K562 (cell line): ENCODE results near the gene SLC48A1. TPM values are rescaled to one million over a fixed set of nuclear protein-coding genes. Genes with fewer than 3 reads are reported as not detected.

Experiments used
- EGR1 ChIP-seq: fragments of 450-650 bp; conservative IDR thresholded peaks from 2 replicates; pipeline ENCODE4 v1.6.1; 2017; ENCODE audit warnings: mild to moderate bottlenecking
- MAFG ChIP-seq: fragments of 450-650 bp; conservative IDR thresholded peaks from 2 replicates; pipeline ENCODE4 v1.6.1; 2016; ENCODE audit warnings: missing genetic modification characterization, missing compliant biosample characterization
- SMARCE1 ChIP-seq: fragments of 450-650 bp; IDR thresholded peaks from 2 replicates; pipeline ENCODE4 v1.7.1; 2016; ENCODE audit warnings: mild to moderate bottlenecking
- ZFPM2 ChIP-seq: fragments of 250-450 bp; sonication (Bioruptor Pico); IDR thresholded peaks from 2 replicates; pipeline ENCODE4 v1.5.1; 2022; ENCODE audit warnings: mild to moderate bottlenecking
- polyA plus RNA-seq, 8 experiments: library from polyadenylated mRNA; depleted of rRNA in 4 of 8; stranded (reverse) in 5 of 8; unstranded in 3 of 8; fragments of >200 nt; fragmentation: Nextera tagmentation in 2 of 8; fragmentation: Illumina TruSeq in 1 of 8; extraction: Ambion mirVana in 2 of 8; extraction: Trizol in 1 of 8; gene quantifications; 2 replicates each; pipeline versions ENCODE4 v1.2.1 to v1.2.3, GENCODE V29; 2011 to 2014; ENCODE audit warnings: inconsistent platforms in 1 of 8, missing spikeins in 1 of 8
- total RNA-seq, 7 experiments: library from RNA; depleted of rRNA in 6 of 7; stranded (reverse); fragments of >200 nt in 6 of 7; fragmentation: Illumina TruSeq in 2 of 7; extraction: Trizol in 2 of 7; gene quantifications; 2 replicates each; pipeline versions ENCODE4 v1.2.1 to v1.2.3, GENCODE V29; 2011 to 2021; ENCODE audit warnings: low replicate concordance in 1 of 7
- TF ChIP-seq, protein P1 (sequence below): fragments of 250-450 bp; sonication (Bioruptor Pico); IDR thresholded peaks from 2 replicates; pipeline ENCODE4 v1.5.0; 2021; ENCODE audit warnings: mild to moderate bottlenecking, borderline replicate concordance
- TF ChIP-seq, protein P2 (sequence below): fragments of 450-650 bp; IDR thresholded peaks from 2 replicates; pipeline ENCODE4 v1.6.1; 2016; ENCODE audit warnings: mild to moderate bottlenecking, moderate library complexity
- TF ChIP-seq, protein P3 (sequence below): fragments of 250-450 bp; sonication (Bioruptor Pico); IDR thresholded peaks from 2 replicates; pipeline ENCODE4 v1.4.0; 2020; ENCODE audit warnings: mild to moderate bottlenecking, moderate library complexity, borderline replicate concordance

SLC48A1 gene
- total and polyA plus RNA-seq, 9 of the 15 experiments (the other 6 are each of a cell fraction or from before 2014, with no cell fraction given), result 10.7 to 37.5 (median 18.7) TPM

DNA sequence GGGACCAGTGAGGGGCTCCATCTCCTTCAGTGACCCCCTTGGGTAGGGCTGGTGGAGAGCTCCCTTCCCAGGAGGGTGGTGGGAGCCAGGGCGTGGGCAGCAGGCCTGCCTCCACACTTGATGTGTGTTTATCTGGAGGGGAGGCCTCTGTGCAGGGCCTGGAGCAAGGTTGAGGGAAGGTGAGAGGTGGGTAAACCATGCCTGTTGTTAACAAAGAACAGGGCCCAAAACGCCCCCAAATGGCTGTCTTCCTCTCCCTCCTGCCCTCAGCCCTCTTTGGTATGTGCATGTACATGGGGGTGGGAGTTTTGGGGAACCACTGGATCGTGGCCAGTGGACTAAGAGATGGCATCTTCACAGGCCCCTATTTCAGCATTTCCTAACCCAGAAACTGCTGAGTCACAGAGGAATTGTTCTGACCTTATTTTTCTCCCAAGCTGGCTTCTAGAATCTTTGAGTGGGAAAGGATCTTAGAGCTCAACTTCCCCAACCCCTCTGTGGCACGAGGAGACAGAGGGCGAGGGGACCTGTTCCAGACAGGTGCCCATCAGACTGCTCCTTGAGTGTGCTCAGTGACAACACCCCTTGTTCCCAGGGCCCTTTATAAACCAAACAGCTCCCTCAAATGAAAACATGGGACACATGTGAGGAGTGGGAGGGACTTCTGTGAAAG, 3.6 kb downstream of the SLC48A1 start (continued):
- TF ChIP-seq, protein P1, sequence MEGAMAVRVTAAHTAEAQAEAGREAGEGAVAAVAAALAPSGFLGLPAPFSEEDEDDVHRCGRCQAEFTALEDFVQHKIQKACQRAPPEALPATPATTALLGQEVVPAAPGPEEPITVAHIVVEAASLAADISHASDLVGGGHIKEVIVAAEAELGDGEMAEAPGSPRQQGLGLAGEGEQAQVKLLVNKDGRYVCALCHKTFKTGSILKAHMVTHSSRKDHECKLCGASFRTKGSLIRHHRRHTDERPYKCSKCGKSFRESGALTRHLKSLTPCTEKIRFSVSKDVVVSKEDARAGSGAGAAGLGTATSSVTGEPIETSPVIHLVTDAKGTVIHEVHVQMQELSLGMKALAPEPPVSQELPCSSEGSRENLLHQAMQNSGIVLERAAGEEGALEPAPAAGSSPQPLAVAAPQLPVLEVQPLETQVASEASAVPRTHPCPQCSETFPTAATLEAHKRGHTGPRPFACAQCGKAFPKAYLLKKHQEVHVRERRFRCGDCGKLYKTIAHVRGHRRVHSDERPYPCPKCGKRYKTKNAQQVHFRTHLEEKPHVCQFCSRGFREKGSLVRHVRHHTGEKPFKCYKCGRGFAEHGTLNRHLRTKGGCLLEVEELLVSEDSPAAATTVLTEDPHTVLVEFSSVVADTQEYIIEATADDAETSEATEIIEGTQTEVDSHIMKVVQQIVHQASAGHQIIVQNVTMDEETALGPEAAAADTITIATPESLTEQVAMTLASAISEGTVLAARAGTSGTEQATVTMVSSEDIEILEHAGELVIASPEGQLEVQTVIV (CRISPR knock-in tag), result no peak; the same call in 1 of the 2 replicates
- TF ChIP-seq, protein P2, sequence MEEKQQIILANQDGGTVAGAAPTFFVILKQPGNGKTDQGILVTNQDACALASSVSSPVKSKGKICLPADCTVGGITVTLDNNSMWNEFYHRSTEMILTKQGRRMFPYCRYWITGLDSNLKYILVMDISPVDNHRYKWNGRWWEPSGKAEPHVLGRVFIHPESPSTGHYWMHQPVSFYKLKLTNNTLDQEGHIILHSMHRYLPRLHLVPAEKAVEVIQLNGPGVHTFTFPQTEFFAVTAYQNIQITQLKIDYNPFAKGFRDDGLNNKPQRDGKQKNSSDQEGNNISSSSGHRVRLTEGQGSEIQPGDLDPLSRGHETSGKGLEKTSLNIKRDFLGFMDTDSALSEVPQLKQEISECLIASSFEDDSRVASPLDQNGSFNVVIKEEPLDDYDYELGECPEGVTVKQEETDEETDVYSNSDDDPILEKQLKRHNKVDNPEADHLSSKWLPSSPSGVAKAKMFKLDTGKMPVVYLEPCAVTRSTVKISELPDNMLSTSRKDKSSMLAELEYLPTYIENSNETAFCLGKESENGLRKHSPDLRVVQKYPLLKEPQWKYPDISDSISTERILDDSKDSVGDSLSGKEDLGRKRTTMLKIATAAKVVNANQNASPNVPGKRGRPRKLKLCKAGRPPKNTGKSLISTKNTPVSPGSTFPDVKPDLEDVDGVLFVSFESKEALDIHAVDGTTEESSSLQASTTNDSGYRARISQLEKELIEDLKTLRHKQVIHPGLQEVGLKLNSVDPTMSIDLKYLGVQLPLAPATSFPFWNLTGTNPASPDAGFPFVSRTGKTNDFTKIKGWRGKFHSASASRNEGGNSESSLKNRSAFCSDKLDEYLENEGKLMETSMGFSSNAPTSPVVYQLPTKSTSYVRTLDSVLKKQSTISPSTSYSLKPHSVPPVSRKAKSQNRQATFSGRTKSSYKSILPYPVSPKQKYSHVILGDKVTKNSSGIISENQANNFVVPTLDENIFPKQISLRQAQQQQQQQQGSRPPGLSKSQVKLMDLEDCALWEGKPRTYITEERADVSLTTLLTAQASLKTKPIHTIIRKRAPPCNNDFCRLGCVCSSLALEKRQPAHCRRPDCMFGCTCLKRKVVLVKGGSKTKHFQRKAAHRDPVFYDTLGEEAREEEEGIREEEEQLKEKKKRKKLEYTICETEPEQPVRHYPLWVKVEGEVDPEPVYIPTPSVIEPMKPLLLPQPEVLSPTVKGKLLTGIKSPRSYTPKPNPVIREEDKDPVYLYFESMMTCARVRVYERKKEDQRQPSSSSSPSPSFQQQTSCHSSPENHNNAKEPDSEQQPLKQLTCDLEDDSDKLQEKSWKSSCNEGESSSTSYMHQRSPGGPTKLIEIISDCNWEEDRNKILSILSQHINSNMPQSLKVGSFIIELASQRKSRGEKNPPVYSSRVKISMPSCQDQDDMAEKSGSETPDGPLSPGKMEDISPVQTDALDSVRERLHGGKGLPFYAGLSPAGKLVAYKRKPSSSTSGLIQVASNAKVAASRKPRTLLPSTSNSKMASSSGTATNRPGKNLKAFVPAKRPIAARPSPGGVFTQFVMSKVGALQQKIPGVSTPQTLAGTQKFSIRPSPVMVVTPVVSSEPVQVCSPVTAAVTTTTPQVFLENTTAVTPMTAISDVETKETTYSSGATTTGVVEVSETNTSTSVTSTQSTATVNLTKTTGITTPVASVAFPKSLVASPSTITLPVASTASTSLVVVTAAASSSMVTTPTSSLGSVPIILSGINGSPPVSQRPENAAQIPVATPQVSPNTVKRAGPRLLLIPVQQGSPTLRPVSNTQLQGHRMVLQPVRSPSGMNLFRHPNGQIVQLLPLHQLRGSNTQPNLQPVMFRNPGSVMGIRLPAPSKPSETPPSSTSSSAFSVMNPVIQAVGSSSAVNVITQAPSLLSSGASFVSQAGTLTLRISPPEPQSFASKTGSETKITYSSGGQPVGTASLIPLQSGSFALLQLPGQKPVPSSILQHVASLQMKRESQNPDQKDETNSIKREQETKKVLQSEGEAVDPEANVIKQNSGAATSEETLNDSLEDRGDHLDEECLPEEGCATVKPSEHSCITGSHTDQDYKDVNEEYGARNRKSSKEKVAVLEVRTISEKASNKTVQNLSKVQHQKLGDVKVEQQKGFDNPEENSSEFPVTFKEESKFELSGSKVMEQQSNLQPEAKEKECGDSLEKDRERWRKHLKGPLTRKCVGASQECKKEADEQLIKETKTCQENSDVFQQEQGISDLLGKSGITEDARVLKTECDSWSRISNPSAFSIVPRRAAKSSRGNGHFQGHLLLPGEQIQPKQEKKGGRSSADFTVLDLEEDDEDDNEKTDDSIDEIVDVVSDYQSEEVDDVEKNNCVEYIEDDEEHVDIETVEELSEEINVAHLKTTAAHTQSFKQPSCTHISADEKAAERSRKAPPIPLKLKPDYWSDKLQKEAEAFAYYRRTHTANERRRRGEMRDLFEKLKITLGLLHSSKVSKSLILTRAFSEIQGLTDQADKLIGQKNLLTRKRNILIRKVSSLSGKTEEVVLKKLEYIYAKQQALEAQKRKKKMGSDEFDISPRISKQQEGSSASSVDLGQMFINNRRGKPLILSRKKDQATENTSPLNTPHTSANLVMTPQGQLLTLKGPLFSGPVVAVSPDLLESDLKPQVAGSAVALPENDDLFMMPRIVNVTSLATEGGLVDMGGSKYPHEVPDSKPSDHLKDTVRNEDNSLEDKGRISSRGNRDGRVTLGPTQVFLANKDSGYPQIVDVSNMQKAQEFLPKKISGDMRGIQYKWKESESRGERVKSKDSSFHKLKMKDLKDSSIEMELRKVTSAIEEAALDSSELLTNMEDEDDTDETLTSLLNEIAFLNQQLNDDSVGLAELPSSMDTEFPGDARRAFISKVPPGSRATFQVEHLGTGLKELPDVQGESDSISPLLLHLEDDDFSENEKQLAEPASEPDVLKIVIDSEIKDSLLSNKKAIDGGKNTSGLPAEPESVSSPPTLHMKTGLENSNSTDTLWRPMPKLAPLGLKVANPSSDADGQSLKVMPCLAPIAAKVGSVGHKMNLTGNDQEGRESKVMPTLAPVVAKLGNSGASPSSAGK, result peak; percentile 45
- 0 out of 2 replicates have a peak, but pooled peaks have one; percentile 29 for TF ChIP-seq SMARCE1
- peak; percentile 51; the same call in 1 of the 2 replicates for TF ChIP-seq EGR1
- no peak for TF ChIP-seq ZFPM2 (CRISPR knock-in tag)
- TF ChIP-seq MAFG (tag), result peak; percentile 98
- TF ChIP-seq, protein P3, sequence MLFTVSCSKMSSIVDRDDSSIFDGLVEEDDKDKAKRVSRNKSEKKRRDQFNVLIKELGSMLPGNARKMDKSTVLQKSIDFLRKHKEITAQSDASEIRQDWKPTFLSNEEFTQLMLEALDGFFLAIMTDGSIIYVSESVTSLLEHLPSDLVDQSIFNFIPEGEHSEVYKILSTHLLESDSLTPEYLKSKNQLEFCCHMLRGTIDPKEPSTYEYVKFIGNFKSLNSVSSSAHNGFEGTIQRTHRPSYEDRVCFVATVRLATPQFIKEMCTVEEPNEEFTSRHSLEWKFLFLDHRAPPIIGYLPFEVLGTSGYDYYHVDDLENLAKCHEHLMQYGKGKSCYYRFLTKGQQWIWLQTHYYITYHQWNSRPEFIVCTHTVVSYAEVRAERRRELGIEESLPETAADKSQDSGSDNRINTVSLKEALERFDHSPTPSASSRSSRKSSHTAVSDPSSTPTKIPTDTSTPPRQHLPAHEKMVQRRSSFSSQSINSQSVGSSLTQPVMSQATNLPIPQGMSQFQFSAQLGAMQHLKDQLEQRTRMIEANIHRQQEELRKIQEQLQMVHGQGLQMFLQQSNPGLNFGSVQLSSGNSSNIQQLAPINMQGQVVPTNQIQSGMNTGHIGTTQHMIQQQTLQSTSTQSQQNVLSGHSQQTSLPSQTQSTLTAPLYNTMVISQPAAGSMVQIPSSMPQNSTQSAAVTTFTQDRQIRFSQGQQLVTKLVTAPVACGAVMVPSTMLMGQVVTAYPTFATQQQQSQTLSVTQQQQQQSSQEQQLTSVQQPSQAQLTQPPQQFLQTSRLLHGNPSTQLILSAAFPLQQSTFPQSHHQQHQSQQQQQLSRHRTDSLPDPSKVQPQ (CRISPR knock-in tag), result no peak
